H54 (cell line): ENCODE data around the gene HACD2.
"Not testable (repeated sequence)": the region's sequence is repeated elsewhere in the genome, so short reads cannot be mapped to it uniquely, and the experiment has no call there.

Source experiments
- DNase-seq: peaks from one replicate; pipeline ENCODE4 v3.0.0; 2011; ENCODE audit warnings: low spot score, mixed read lengths; ENCODE audit not compliant: insufficient read length
- FAIRE-seq: peaks from 3 replicates; lab custom pipeline; 2011; peaks lifted over from hg19 to GRCh38; lab: Jason Lieb, UNC
- POLR2A ChIP-seq: IDR thresholded peaks from 2 replicates; pipeline ENCODE4 v1.6.1; 2011; ENCODE audit warnings: low read depth, mild to moderate bottlenecking, low read length

Gene HACD2

DNA sequence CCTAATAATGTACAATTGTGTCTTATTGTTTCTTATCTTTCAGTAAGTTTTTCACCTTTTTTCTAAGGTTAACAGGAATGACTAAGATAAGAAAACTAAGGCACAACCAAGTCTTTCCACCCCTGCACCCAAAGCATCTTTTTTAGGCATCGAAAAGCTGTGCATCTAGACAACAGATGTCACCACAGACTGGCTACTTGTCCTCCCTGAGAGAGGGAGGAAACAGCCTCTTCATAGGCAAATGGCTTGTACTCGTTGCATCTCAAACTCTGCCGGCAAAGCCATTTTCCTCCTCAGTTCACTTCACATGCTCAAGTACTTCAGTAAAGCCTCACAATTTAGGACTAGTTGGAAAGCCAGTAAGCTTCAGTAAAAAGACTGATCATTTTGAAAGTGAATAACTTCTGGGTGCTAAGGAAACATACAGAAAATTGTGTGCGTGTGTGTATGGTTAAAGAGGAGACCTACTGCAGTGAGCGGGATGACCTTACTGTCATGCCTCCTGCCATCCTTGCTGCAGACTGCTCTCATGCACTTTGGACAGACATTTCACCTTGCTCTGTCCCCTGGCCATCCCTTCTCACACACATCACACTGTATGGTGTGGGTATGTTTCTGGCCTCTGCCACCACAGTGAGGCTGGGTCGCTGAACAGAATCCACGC is 36.5 kb upstream of the HACD2 start:
- TF ChIP-seq POLR2A, result no peak
- DNase-seq, result no peak
- no peak for FAIRE-seq

DNA sequence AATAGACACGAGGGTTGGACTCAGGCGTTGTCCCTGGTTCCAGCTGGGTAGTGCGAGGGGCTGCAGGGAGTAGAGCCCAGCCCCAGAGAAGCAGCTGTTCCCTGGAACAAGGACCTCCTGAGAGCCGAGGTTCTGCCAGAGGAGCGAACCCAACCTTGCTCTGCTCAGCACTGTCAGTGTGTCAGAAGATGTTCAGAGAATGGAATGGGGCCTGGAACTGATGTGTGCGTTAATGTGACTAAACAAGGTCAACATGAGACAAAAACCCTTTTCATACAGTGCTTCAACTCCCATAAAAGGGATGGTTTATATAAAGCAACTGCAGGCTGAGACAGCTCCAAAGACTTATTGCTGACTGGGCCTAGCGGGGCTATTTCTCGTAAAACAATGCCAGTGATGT is 35.5 kb upstream of the HACD2 start:
- no peak for TF ChIP-seq POLR2A
- DNase-seq (no peak), FAIRE-seq (no peak)

DNA sequence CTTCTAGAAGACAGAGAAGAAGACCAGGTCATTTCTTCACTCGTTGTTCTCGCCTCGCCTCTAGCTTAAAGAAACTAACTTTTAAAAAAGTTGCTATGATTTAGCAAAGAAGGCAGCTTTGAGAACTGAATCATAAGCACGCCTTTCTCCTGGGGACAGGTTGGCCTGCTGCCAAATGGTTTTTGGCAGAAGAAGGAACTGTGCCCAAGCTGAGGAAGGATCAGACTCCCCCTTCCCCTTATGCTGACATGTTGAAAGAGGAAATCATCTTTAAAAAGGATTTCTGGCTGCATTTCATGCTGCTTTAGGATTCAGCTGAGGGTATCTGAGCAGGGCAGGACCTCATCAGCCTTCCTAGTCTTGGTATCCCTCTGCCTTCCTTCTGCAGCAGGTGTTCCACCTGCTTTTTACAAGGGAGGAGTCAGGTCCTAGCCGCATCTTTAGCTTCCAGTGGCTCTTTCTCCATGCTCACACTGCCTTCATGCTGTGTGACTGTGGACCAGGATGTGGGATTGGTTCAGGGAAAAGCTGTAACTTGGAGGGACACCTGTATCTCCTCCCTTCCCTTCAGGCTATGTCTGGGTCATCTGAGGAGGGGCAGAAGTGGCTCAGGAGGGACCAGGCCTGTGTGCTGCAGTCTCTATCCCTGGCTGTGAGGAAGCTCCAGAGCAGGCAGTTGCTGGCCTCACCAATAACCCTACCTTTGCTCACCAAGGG is 34.1 kb upstream of the HACD2 start:
- no peak for TF ChIP-seq POLR2A
- DNase-seq, result no peak
- FAIRE-seq, result no peak

DNA sequence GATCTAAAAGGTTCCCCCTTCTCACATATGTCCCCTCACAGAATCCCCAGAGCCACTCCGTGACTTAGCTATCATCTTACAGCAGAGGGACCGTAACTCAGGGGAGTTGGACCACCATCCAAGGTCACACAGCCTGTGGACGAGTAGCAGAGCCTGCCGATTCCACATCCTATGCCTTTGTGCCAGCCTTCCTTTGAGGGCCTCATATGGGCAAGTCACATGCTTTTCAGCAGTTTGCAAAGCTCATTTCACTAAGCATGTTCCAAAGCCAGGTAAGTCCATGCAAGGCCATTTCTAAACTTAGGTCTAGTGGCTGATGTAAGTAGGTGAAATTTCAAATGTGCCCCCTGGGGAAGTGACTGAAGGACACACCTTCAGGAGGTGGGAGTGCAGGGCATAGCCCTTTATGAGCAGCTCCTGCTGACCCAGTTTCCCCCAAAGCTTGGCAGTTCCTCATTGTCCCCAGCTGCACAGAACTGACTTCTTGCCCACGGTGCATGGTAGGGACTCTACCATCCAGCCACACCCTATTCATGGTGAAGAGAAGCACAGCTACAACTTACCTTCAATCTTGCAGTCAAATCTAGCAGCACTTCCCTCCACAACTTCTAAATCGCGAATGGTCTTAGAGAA is 33.3 kb upstream of the HACD2 start:
- no peak for DNase-seq
- TF ChIP-seq POLR2A, result no peak
- FAIRE-seq, result no peak

DNA sequence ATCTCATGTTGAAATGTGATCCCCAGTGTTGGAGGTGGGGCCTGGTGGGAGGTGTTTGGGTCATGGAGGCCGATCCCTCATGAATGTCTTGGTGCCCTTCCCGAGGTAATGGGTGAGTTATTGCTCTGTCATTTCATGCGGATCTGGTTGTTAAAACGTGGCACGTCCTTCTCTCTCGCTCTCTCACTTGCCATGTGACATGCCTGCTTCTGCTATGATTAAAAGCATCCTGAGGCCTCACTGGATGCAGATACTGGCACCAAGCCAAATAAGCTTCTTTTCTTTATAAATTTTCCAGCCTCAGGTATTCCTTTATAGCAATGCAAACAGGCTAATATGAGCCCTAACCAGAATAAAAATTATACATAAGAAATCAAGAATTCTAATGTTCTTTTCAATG is 31.7 kb upstream of the HACD2 start:
- TF ChIP-seq POLR2A, result no peak
- FAIRE-seq (no peak), DNase-seq (no peak)

DNA sequence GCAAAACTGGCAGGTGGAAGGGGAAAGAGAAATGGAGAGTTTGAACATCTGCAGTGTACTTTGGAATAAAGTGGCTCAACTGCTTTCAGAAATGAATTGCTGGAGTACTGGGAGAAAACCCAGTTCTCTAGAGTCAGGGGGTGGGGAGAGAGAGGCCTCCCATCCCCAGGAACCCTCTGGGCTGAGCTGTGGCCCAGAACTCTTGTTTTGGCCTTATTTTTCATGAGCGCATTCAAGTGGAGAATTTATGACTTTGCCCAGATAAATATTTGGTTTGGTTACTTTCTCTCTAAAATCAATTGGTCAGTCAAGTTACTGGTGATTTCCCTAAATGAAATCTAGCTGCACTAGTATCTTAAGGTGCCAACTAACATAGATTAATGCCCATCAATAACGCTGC is 28.7 kb upstream of the HACD2 start:
- FAIRE-seq, result no peak
- TF ChIP-seq POLR2A, result no peak
- no peak for DNase-seq

DNA sequence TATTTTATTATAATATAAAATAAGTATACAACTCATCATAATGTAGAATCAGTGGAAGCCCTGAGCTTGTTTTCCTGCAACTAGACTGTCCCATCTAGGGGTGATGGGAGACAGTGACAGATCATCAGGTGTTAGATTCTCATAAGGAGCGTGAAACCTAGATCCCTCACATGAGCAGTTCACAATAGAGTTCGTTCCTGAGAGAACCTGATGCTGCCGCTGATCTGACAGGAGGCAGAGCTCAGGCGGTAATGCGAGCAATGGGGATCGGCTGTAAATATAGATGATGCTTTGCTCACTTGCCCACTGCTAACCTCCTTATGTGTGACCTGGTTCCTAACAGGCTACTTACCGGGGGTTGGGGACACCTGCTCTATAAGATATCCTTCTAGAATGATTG is 26.8 kb upstream of the HACD2 start:
- not testable (repeated sequence) for FAIRE-seq, DNase-seq

DNA sequence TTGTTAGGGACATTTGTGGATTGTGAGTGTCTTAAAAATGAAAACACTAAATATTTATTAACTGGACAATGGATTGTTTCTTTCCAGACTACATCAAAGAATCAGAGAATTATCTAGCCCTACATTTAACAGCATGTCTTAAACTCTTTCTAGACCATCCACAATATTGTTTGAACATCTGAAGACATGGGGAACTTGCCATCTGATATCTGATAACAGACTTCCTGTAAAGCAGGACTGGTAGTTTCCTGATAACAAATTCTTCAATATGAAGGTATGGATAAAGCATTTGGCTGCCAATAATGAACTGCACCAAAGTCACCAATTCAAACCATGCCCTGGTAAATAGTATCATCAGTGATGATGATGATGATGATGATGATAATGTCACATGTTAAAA is 26.2 kb upstream of the HACD2 start:
- TF ChIP-seq POLR2A, result no peak

DNA sequence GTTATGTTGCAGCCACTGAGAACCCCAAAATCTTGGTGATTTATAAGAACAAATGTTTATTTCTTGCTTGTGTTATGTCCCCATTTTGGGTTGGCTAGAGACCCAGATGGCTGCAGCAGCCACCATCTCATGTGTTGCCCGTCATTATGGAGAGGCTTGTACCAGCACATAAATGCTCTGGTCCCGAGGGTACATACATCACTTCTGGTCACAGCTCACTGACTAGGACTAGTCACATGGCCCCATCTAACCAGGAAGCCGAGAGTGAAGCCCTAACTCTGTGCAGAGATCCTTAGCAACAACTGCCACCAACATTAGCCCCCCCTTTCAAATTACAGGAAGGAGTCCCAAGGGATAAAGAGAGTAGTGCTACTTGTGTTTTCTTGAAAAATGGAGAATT is 25.5 kb upstream of the HACD2 start:
- TF ChIP-seq POLR2A, result no peak
- no peak for FAIRE-seq
- DNase-seq, result no peak

More for the DNA sequence above, 26.2 kb upstream of the HACD2 start:
- DNase-seq, result no peak
- FAIRE-seq, result no peak

DNA sequence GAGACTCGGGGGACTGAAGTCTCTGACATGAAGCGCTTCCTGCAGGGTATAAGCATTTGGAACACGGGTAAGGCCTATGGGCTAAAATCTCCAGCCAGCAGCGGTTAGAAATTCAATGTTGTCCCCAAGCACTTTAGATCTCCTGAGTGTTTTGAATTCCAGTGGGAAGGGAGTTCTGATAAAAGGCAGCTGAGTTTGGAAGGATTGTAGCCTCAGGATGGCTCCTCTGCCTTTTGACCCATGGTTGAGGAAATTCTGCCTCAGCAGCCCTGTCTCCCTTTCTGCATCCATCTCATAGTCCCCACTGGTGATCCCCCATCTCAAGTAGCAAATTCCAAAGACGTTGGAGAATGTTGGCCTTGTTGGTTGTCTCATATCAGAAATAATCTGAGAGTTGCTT is 24.2 kb upstream of the HACD2 start:
- no peak for TF ChIP-seq POLR2A
- DNase-seq, result no peak
- no peak for FAIRE-seq

DNA sequence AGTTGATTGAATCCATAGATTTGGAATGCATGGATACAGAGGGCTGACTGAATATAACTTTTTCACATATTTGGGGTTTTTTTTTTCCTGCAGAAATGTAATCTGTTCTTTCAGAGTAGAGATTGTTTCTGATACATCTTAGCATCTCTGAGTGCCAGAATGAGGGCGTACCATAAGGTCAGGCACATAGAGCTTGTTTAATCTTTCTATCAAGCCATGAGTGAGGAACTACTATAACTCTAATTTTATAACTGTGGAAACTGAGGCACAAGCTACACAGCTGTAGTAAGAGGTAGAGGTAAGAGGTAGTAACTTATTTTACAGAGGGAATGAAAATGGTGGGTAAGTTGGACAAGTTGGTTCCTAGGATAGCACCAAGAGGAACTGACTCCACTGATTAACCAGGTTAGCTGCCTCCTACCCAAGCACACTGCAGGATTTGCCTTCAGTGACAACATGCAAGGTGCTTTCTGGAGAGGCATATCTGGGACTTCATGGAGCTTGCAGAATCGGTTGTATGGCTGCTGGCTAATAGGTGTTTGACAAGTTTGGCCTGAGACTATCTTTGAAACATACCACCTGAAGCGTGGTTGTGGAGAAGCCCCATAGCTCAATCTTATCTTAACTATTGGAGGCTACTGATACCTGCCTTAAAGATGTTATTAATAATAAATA is 23.5 kb upstream of the HACD2 start:
- TF ChIP-seq POLR2A, result no peak

DNA sequence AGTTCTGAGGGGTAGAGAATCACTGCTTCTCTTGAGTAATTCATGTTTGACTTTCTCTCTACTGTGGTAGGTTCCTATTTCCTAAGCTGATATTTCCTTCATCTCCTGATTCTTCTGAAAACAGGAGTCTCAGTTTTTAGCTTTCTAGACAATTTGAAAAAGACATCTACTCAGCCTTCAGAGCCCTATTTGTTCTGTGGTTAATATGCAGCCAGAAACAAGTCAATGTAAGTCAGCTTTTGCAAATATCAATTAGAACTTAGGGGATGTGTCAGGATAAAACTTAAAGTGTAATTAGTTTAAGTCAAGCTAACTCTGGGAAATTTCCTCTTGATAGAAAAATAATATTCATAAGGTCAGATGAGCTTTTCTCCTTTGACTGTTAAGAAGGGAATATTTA is 21.7 kb upstream of the HACD2 start:
- FAIRE-seq (no peak), DNase-seq (no peak)
- TF ChIP-seq POLR2A, result no peak

More for the DNA sequence above, 23.5 kb upstream of the HACD2 start:
- no peak for FAIRE-seq
- no peak for DNase-seq

DNA sequence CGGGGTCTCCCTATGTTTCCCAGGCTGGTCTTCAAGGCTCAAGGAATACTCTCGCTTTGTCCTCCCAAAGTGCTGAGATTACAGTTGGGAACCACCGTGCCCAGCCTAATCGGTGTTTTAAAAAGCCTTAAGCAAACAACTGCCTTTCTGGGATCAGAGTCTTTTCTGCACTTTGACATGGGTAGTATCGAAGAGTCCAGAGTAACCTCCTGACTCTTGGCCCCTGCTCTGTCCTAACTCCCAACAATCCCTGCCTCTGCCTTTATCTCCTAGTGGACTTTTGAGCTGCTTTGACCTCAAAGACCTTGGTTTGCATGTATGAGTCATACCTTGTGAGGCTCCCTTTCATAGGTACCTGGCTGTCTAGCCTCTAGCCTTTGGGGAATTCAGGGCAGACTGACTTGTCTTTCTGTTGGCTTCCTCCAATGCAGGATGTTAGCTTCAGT is 21.0 kb upstream of the HACD2 start:
- FAIRE-seq (peak; percentile 97), DNase-seq (no peak)
- no peak for TF ChIP-seq POLR2A

DNA sequence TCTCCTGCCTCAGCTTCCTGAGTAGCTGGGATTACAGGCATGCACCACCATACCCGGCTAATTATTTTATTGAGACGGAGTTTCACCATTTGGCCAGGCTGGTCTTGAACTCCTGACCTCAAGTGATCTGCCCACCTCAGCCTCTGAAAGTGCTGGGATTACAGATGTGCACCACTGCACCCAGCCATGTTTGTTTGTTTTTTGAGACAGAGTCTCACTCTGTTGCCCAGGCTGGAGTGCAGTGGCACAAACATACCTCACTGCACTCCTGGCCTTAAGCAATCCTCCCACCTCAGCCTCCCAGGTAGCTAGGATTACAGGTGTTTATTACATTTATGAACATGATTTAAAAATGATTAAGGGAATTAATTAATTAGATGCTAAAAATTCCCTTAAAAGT is 18.3 kb upstream of the HACD2 start:
- not testable (repeated sequence) for DNase-seq, FAIRE-seq
